ENCODE results near the gene SHC2. TPM values are rescaled to one million over a fixed set of nuclear protein-coding genes. Genes with fewer than 3 reads are reported as not detected.

Gene SHC2
- total RNA-seq, 1 experiment from 2014 or later, result 16.6 TPM

DNA sequence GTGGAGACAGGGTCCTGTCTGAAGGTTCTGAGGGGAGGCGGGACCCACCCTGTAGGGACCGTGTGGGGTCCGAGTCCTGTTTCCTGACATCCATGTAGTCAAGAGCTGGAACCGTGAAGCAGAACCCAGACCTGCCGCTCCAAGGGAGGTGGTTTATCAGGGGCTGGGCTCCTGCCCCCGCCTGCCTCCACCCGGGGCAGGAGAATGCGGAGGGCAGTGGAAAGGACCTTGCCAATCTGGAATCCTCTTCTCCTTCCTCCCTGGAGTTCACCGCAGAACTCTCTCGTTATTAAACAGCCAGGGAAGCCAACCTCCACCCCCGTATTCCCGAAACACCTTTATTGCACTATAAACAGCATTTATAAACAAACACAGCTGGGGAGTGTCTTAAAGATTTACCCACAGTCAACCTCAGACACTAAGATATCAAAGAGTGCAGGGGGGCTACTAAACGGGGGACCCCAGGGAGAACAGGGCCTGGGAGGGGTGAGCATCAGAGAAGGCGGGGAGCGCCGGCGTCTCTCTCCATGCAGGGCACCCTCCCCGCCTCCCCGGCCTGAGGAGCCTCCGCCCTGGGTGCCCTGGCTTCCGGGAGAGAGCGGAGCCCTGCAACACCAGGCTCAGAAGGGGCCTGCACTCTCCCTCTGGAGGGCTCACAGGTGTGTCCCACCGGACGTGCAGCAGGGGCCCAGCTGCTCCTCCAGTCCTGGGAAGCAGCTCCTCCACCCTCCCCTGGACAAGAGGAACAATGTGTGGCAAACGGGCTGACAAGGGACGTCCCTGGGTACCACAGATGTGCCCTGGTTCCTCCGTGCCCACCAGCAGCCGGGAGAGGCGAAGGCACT lies 55.5 kb downstream of the SHC2 start:
- Mint-ChIP-seq H3K4me1 (peaks cover 6 to 21% of the 10 kb centered on the region in 2 experiments), H3K4me3 (peak overlapping the region in 1 of 2 experiments; percentile 53; a peak in 2 of 5 replicates), H3K27me3 (ENCODE audit: low read depth) (peaks cover 19% of the 10 kb centered on the region), H3K9me3 (no peaks in the 10 kb centered on the region; a peak in 1 of 5 replicates), H3K27ac (peak overlapping the region in 1 of 3 experiments; percentile 92; a peak in 1 of 7 replicates), H3K36me3 (ENCODE audit: insufficient read depth in 1 of 3, low read depth in 3 of 3) (0 out of 7 replicates have a peak, but pooled peaks cover 0 to 2% (median 0%) of the 10 kb centered on the region in 3 experiments)
- H3K4me1 ChIP-seq (ENCODE audit: insufficient read depth, low read length), result no peaks in the 10 kb centered on the region
- peaks cover 5% of the 10 kb centered on the region for H3K23me2 ChIP-seq (ENCODE audit: insufficient read length, low read depth, low read length, poor library complexity, severe bottlenecking)
- H3K9me3 ChIP-seq (ENCODE audit: control insufficient read depth, low read depth, low read length), result no peaks in the 10 kb centered on the region
- H3K4me2 ChIP-seq (ENCODE audit: insufficient read depth, insufficient read length, low read length), result no peak overlapping the region
- H3K56ac ChIP-seq (ENCODE audit: insufficient read length, low read depth, low read length), result no peak overlapping the region
- H3T11ph ChIP-seq (ENCODE audit: low read length), result no peak overlapping the region
- no peaks in the 10 kb centered on the region; the same call in 1 of the 2 replicates for H3K27me3 ChIP-seq (ENCODE audit: insufficient read depth, low read length)
- no peak overlapping the region for H3K9ac ChIP-seq (ENCODE audit: extremely low read depth, insufficient read length, low read length)
- H3K27ac ChIP-seq (ENCODE audit: insufficient read length, low read depth, low read length), result no peak overlapping the region
- no peak overlapping the region for H2BK120ac ChIP-seq (ENCODE audit: low read depth, low read length, poor library complexity, severe bottlenecking)
- no peak overlapping the region for H2BK20ac ChIP-seq (ENCODE audit: low read depth, low read length, poor library complexity, severe bottlenecking)
- WGBS (ENCODE audit: extremely low coverage, insufficient read length, low lambda C conversion rate), result no CpG with 5 or more reads among the region's 29 CpGs
- H2BK5ac ChIP-seq (ENCODE audit: insufficient read length, low read length), result no peak overlapping the region
- H2BK12ac ChIP-seq (ENCODE audit: insufficient read length, low read depth, low read length), result no peak overlapping the region
- no peak overlapping the region for H4K91ac ChIP-seq (ENCODE audit: insufficient read length, low read depth, low read length)
- H4K5ac ChIP-seq (ENCODE audit: insufficient read length, low read depth, low read length), result no peak overlapping the region
- no peaks in the 10 kb centered on the region for H3K79me1 ChIP-seq (ENCODE audit: insufficient read depth, low read depth, low read length, poor library complexity, severe bottlenecking)
- no peak overlapping the region for H3K14ac ChIP-seq (ENCODE audit: insufficient read depth, low read length)
- H2AK5ac ChIP-seq (ENCODE audit: insufficient read length, low read length), result no peak overlapping the region
- no peaks in the 10 kb centered on the region for H3K79me2 ChIP-seq (ENCODE audit: insufficient read depth, low read length)
- H4K20me1 ChIP-seq (ENCODE audit: control insufficient read depth, insufficient read depth, insufficient read length), result peaks cover 2% of the 10 kb centered on the region
- no peak overlapping the region for H4K8ac ChIP-seq (replicated peaks; ENCODE audit: insufficient read length, low read depth, low read length)
- TF ChIP-seq, protein P1, sequence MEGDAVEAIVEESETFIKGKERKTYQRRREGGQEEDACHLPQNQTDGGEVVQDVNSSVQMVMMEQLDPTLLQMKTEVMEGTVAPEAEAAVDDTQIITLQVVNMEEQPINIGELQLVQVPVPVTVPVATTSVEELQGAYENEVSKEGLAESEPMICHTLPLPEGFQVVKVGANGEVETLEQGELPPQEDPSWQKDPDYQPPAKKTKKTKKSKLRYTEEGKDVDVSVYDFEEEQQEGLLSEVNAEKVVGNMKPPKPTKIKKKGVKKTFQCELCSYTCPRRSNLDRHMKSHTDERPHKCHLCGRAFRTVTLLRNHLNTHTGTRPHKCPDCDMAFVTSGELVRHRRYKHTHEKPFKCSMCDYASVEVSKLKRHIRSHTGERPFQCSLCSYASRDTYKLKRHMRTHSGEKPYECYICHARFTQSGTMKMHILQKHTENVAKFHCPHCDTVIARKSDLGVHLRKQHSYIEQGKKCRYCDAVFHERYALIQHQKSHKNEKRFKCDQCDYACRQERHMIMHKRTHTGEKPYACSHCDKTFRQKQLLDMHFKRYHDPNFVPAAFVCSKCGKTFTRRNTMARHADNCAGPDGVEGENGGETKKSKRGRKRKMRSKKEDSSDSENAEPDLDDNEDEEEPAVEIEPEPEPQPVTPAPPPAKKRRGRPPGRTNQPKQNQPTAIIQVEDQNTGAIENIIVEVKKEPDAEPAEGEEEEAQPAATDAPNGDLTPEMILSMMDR (conservative IDR thresholded peaks at IDR 0.05), result no peak
- no peak overlapping the region for H3K18ac ChIP-seq (ENCODE audit: insufficient read length, low read depth, low read length)
- H2AFZ ChIP-seq (ENCODE audit: low read length), result no peak overlapping the region
- H3K4ac ChIP-seq (ENCODE audit: low read depth, low read length), result no peak overlapping the region
- no peak overlapping the region for H3K23ac ChIP-seq (ENCODE audit: insufficient read length, low read depth, low read length)
- peak; percentile 33 for DNase-seq
- H2BK15ac ChIP-seq (ENCODE audit: low read depth, low read length), result no peak overlapping the region
